ENCODE results near the gene SBSN. TPM values are rescaled to one million over a fixed set of nuclear protein-coding genes. Genes with fewer than 3 reads are reported as not detected.

SBSN gene
- total and polyA plus RNA-seq, 2 donors from 2014 or later = not detected

- H3K27ac ChIP-seq (ENCODE audit: low read depth in 2 of 2, low read length in 2 of 2) = no peak overlapping the region
- intact Hi-C loops (cut with DNase I) = no loop called here
- DNase-seq = no peak
Observed at GRCh38 chr19:35501684-35502083, 26.4 kb downstream of the SBSN start.

DNA sequence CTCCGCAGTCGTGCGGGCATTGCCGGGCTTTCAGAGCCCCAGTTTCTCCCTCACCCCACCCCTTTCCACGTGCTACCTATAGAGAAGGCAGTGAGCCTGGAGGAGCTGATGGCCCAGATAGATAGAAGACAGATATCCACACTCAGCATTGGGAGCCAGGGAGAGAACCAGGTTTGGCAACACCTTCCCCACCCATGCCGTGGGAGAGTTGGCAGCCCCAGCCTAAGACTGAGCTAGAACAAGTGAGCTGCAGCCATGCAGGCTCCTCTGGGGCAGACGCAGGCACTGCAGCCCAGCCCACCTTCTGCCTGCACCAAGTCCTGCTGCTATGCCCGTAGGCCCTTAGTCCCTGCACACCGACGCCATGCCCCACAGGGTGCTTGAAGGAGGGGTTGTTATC, 27.5 kb downstream of the SBSN start:
- no peak overlapping the region for H3K9ac ChIP-seq (ENCODE audit: low read length in 3 of 3)
- no peak for FAIRE-seq
- intact Hi-C loops (cut with DNase I) = no loop called here

More at GRCh38 chr19:35501684-35502083, 26.4 kb downstream of the SBSN start:
- Histone ChIP-seq H3K9ac (ENCODE audit: low read length in 3 of 3) (no peak overlapping the region), H3K36me3 (ENCODE audit: control insufficient read depth in 2 of 3, insufficient read depth in 3 of 3, low read length in 3 of 3) (no peaks in the 10 kb centered on the region), H3K27me3 (ENCODE audit: control insufficient read depth, insufficient read depth, low read length) (no peaks in the 10 kb centered on the region), H3K4me3 (ENCODE audit: low read length in 3 of 3) (no peak overlapping the region), H3K4me1 (ENCODE audit: control insufficient read depth in 2 of 3, insufficient read depth in 2 of 3, low read depth in 1 of 3, low read length in 3 of 3) (no peaks in the 10 kb centered on the region), H3K9me3 (ENCODE audit: control insufficient read depth in 2 of 3, insufficient read depth in 1 of 3, low read length in 3 of 3) (no peaks in the 10 kb centered on the region)
- no peak for TF ChIP-seq CTCF (IDR thresholded peaks at IDR 0.05; ENCODE audit: borderline replicate concordance, extremely low read depth, insufficient read depth)
- no peak for FAIRE-seq

DNA sequence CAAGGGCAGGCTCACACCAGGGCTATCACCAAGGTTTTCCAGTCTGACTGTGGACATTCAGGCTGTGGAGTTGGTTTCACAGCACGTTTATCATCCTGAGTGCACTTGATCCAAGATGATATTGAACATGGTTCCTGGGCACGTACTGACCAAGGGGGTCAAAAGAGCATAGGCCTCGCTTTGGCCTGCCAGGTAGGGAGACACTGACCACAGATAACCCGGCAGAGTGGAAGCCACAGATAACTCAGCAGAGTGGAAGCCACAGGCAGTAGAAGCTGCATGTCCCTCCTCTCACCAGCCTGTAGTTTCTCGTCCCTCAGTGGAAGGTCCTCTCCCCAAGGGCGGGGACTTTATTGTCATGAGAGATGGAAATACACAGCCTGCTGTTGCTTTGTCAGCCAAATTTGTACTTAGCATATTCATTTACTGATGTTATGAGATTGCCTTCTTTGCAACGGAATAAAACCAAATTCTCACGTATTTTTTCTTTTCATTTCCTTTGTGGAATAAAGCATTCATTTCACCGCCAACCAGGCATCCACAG, 29.1 kb downstream of the SBSN start:
- Histone ChIP-seq H3K36me3 (ENCODE audit: control insufficient read depth in 2 of 3, insufficient read depth in 3 of 3, low read length in 3 of 3) (no peaks in the 10 kb centered on the region), H3K9ac (ENCODE audit: low read length in 3 of 3) (no peak overlapping the region), H3K4me1 (ENCODE audit: control insufficient read depth in 2 of 3, insufficient read depth in 2 of 3, low read depth in 1 of 3, low read length in 3 of 3) (peaks cover 0 to 3% (median 0%) of the 10 kb centered on the region in 3 donors), H3K4me3 (ENCODE audit: low read length in 3 of 3) (no peak overlapping the region), H3K27me3 (ENCODE audit: control insufficient read depth, insufficient read depth, low read length) (no peaks in the 10 kb centered on the region), H3K9me3 (ENCODE audit: control insufficient read depth in 2 of 3, insufficient read depth in 1 of 3, low read length in 3 of 3) (no peaks in the 10 kb centered on the region), H3K27ac (ENCODE audit: low read depth in 2 of 2, low read length in 2 of 2) (no peak overlapping the region)
- no peak for DNase-seq
- intact Hi-C loops (cut with DNase I) = no loop called here
- no peak for TF ChIP-seq CTCF (IDR thresholded peaks at IDR 0.05; ENCODE audit: borderline replicate concordance, extremely low read depth, insufficient read depth)
- FAIRE-seq = no peak

More for the DNA sequence above, 27.5 kb downstream of the SBSN start:
- no peaks in the 10 kb centered on the region for H3K9me3 ChIP-seq (ENCODE audit: control insufficient read depth in 2 of 3, insufficient read depth in 1 of 3, low read length in 3 of 3)
- no peak overlapping the region for H3K4me3 ChIP-seq (ENCODE audit: low read length in 3 of 3)
- TF ChIP-seq CTCF (IDR thresholded peaks at IDR 0.05; ENCODE audit: borderline replicate concordance, extremely low read depth, insufficient read depth) = no peak
- H3K36me3 ChIP-seq (ENCODE audit: control insufficient read depth in 2 of 3, insufficient read depth in 3 of 3, low read length in 3 of 3) = no peaks in the 10 kb centered on the region
- H3K27ac ChIP-seq (ENCODE audit: low read depth in 2 of 2, low read length in 2 of 2) = no peak overlapping the region
- H3K4me1 ChIP-seq (ENCODE audit: control insufficient read depth in 2 of 3, insufficient read depth in 2 of 3, low read depth in 1 of 3, low read length in 3 of 3) = no peaks in the 10 kb centered on the region
- DNase-seq = no peak
- no peaks in the 10 kb centered on the region for H3K27me3 ChIP-seq (ENCODE audit: control insufficient read depth, insufficient read depth, low read length)

GRCh38 chr19:35498220-35498619, 29.9 kb downstream of the SBSN start:
- TF ChIP-seq CTCF (IDR thresholded peaks at IDR 0.05; ENCODE audit: borderline replicate concordance, extremely low read depth, insufficient read depth) = no peak
- H3K9me3 ChIP-seq (ENCODE audit: control insufficient read depth in 2 of 3, insufficient read depth in 1 of 3, low read length in 3 of 3) = no peaks in the 10 kb centered on the region
- intact Hi-C loops (cut with DNase I) = no loop called here
- FAIRE-seq (no peak), DNase-seq (no peak)
- no peak overlapping the region for H3K9ac ChIP-seq (ENCODE audit: low read length in 3 of 3)
- no peak overlapping the region for H3K27ac ChIP-seq (ENCODE audit: low read depth in 2 of 2, low read length in 2 of 2)
- H3K36me3 ChIP-seq (ENCODE audit: control insufficient read depth in 2 of 3, insufficient read depth in 3 of 3, low read length in 3 of 3) = no peaks in the 10 kb centered on the region
- no peak overlapping the region for H3K4me3 ChIP-seq (ENCODE audit: low read length in 3 of 3)
- no peaks in the 10 kb centered on the region for H3K27me3 ChIP-seq (ENCODE audit: control insufficient read depth, insufficient read depth, low read length)
- H3K4me1 ChIP-seq (ENCODE audit: control insufficient read depth in 2 of 3, insufficient read depth in 2 of 3, low read depth in 1 of 3, low read length in 3 of 3) = peaks cover 0 to 3% (median 0%) of the 10 kb centered on the region in 3 donors
